EH (cell line): Measurements from ENCODE around the gene COL28A1.
"Not testable (repeated sequence)": the region's sequence is repeated elsewhere in the genome, so short reads cannot be mapped to it uniquely, and the experiment has no call there.

Experiments
- DNase-seq: peaks from one replicate; pipeline ENCODE4 v3.0.0-alpha.2; 2015; ENCODE audit warnings: low read depth

Gene COL28A1

GRCh38 chr7:7517754-7518153, 17.9 kb downstream of the COL28A1 start:
- DNase-seq = peak; percentile 30

DNA sequence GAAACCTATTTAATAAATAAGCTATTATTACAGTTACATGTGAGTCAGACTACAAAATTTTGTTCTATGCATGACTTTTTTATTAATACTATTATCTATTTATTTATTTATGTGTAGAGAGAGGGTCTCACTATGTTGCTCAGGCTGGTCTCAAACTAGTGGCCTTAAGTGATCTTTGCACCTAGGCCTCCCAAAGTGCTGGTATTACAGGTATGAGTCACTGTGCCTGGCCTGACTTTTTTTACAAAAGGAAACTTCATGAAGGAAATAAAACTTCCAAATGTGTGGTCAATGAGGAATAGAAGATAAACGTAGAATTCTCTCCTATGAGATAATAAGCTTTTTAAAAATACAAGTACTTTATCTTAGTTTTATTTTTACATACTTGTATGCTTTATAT, 19.0 kb downstream of the COL28A1 start:
- no peak for DNase-seq

DNA sequence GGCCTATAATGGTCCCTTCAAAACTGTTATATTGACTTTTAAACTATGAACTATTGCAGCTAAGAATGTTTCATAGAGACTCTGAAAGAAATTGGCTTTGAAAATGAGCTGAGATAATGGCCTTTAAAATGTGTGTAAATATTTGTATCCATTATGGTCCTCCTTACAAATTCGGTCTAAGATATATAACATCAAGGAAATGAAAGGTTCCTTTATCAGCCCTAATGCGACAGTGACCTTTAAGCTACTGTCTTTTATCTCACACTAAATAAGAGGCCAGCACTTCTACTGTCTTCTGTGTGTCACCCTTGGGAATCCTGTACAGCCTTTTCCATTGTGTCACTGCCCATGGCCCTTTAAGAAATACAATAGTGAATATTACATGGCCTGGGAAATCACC, 19.5 kb downstream of the COL28A1 start:
- DNase-seq = no peak

- DNase-seq = no peak
These were observed 22.6 kb downstream of the COL28A1 start for GRCh38 chr7:7512861-7513597.

DNA sequence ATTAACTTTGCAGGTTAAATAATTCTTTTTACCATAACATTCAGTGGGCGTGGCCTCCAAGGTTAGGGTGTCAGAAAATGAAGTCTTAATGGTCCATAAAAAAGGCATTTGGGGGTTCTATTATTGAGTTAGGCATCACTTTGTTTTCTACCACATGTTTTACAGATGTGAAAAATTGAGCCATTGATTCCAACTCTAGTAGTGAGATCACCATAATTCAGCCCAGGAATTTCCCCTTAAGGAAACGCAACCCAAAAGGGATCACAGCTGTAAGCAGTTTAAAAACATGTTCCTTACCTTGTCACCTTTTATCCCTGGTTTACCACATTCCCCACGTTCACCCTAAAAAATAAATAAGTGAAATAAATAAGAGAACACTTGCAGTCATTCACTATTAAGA, 24.9 kb downstream of the COL28A1 start:
- no peak for DNase-seq

GRCh38 chr7:7505915-7506314, 29.8 kb downstream of the COL28A1 start:
- no peak for DNase-seq

GRCh38 chr7:7504910-7505704, 30.6 kb downstream of the COL28A1 start:
- no peak for DNase-seq

GRCh38 chr7:7499892-7500291, 35.8 kb downstream of the COL28A1 start:
- DNase-seq = no peak

- no peak for DNase-seq
These were observed 36.8 kb downstream of the COL28A1 start for GRCh38 chr7:7498856-7499255.

DNA sequence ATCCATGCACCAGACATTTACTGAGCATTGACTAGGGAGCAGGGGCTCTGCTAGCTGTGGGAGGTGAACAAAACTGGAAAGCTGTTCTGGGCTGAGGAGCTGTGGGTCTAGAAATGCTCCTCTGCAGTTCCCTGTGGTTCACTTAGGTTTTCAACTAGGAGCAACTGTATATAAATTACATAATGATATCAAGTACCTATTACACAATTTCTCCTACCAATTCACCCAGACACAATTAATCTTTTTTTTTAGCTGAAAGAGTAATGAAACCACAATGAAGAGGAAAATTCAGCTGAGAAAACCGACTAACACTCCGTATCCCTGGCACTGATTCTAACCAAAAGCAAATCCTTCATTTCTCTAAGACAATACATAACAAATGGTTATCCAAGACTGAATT, 39.4 kb downstream of the COL28A1 start:
- no peak for DNase-seq

GRCh38 chr7:7495171-7495570, 40.5 kb downstream of the COL28A1 start:
- DNase-seq = no peak

DNA sequence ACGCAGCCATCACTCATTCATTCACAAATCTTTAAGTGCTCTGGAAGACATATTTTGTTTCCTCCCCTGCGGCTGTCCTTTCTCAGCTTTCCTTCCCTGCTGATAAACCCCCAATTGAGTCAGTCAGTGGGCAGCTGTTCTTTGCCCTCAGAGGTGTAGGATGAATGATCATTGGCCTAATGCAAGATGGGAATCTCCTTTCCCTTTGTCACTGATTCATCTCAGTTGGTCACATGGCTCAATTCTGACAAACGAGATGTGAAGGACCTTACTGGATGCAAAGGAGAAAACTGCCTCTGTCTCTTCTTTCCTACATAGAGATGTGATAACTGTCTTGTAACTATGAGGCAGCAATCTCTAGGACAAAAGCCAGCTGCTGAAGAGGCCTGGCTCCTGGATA, 44.6 kb downstream of the COL28A1 start:
- DNase-seq = peak; percentile 23

GRCh38 chr7:7490003-7490402, 45.7 kb downstream of the COL28A1 start:
- DNase-seq = no peak

- no peak for DNase-seq
These were observed 46.1 kb downstream of the COL28A1 start for GRCh38 chr7:7489546-7489945.

- DNase-seq = no peak
These were observed 49.3 kb downstream of the COL28A1 start for GRCh38 chr7:7486362-7486761.

DNA sequence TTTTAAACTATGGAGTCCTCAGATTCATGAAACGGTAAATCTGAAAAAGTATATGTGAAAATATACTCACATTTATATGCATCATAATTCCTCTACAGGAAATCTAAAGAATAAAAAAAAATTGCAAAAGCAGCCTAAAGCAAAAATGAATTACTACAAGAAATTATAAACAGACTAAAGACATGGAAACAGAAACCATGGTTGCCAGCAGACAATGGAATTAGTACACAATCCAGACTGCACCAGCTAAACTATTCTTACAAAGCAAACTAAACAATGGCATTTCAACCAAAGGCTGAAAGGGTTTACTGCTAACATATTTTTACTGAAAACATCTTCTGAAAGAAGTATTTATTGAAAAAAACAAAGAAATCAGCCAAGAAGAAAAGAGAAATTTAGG, 51.6 kb downstream of the COL28A1 start:
- DNase-seq = no peak

DNA sequence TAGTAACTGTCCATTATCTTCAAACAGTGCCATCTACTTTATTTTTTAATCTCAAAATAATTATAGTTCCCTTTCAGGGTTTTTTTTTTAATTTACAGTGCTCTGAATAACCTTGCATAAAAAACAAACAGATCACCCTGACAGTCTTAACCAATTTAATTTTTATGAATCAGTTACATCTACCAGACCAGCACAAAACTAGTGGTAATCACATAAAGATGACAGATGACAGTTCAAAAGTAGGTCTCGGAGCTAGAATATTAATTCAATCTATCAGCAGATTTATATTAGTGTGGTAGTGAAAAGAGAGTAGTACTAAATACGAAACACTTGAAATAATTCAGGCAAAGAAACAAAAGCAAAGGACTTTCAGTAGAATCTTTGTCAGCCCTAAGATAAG, 53.9 kb downstream of the COL28A1 start:
- no peak for DNase-seq

GRCh38 chr7:7479275-7479805, 56.3 kb downstream of the COL28A1 start:
- no peak for DNase-seq

DNA sequence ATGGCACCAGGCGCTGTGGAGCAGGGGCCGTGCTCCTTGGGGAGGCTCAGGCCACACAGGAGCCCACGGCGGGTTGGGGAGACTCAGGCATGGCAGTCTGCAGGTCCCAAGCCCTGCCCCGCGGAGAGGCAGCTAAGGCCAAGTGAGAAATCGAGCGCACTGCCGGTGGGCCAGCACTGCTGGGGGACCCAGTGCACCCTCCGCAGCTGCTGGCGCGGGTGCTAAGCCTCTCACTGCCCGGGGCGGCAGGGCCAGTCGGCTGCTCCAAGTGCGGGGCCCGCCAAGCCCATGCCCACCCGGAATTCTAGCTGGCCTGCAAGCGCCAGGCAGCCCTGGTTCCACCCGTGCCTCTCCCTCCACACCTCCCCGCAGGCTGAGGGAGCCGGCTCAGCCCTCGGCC, 57.1 kb downstream of the COL28A1 start:
- no peak for DNase-seq

GRCh38 chr7:7477641-7478040, 58.0 kb downstream of the COL28A1 start:
- DNase-seq = not testable (repeated sequence)

DNA sequence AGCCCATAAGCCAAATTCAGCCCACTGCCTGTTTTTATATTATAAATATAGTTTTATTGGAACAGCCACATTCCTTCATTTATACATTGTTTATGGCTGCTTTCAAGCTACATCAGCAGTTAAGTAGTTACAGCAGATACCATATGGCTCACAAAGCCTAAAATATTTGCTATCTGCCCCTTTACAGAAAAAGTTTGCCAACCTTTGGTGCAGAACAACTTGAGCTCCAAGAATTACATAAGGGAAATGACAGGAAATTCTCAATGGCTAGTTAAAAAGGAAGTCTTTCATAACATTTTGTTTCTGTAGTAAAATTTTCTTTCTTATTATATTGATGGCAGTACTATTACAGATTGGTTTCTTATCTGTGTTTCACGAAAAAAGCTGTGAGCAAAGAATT, 59.3 kb downstream of the COL28A1 start:
- DNase-seq = peak; percentile 6

- DNase-seq = no peak
These were observed 60.1 kb downstream of the COL28A1 start for GRCh38 chr7:7475601-7476000.

GRCh38 chr7:7474436-7474835, 61.2 kb downstream of the COL28A1 start:
- no peak for DNase-seq
